CD8-positive, alpha-beta memory T cell (primary cell): ENCODE measurements around the gene C1orf105. TPM values are rescaled to one million over a fixed set of nuclear protein-coding genes. Genes with fewer than 3 reads are reported as not detected.

Experiments used
- polyA plus RNA-seq: library from polyadenylated mRNA; unstranded; fragments of 300-500 nt; fragmentation: Illumina TruSeq; gene quantifications from one replicate; pipeline ENCODE4 v1.2.3, GENCODE V29; 2021
- total RNA-seq, 2 experiments: library from RNA; stranded (reverse); gene quantifications; one replicate each; pipeline ENCODE4 v1.2.3, GENCODE V29; 2021

Gene C1orf105
- total and polyA plus RNA-seq, 3 experiments from 2014 or later: not detected

Other genes starting within 250 kb of the C1orf105 start
- gene PIGC, start 23.4 kb downstream of the C1orf105 start, total RNA-seq: 10 to 100 TPM; 26.4 to 27.8 TPM
- 88.5 TPM for gene PIGC, start 23.4 kb downstream of the C1orf105 start, polyA plus RNA-seq
- 10 to 100 TPM; 25.1 to 25.2 TPM for gene SUCO, start 112.5 kb downstream of the C1orf105 start, total RNA-seq
- gene SUCO, start 112.5 kb downstream of the C1orf105 start, polyA plus RNA-seq: 15.3 TPM
- gene FASLG, start 238.4 kb downstream of the C1orf105 start, total RNA-seq: 10 to 100 TPM; 45.8 to 46.6 TPM
- 10.6 TPM for gene FASLG, start 238.4 kb downstream of the C1orf105 start, polyA plus RNA-seq